Lung microvascular endothelial cell (primary cell): ENCODE data around the gene PHKG2. TPM values are rescaled to one million over a fixed set of nuclear protein-coding genes. Genes with fewer than 3 reads are reported as not detected.
"Not testable (repeated sequence)": the region's sequence is repeated elsewhere in the genome, so short reads cannot be mapped to it uniquely, and the experiment has no call there.

Experiments used
- DNase-seq, 2 donors: peaks; one replicate each; pipeline versions ENCODE4 v3.0.0 to v3.0.0-alpha.2; 2010; ENCODE audit warnings: low read depth in 2 of 2
- total RNA-seq: library from RNA; depleted of rRNA; stranded (reverse); fragments of >200 nt; gene quantifications from 2 replicates; pipeline ENCODE4 v1.2.1, GENCODE V29; 2014

PHKG2 gene
- total RNA-seq, result 8.9 and 10.7 TPM in 2 replicates

GRCh38 chr16:30747799-30748633 is at the start of gene PHKG2:
TSS of gene PHKG2 (plus strand) at chr16:30748425. CDS start at chr16:30748821, 396 bp downstream.
- DNase-seq, result peak; percentile 99

GRCh38 chr16:30698816-30699614 is 49.2 kb upstream of the PHKG2 start, which contains the start of gene SRCAP:
TSS of gene SRCAP (plus strand) at chr16:30699171. CDS start at chr16:30700825, 1,654 bp downstream.
- DNase-seq, result peak; percentile 85 to 87

- no peak for DNase-seq
These were observed 48.6 kb upstream of the PHKG2 start for GRCh38 chr16:30699615-30700099.

- peak in 1 of 2 donors; percentile 14 for DNase-seq
These were observed 47.7 kb upstream of the PHKG2 start for GRCh38 chr16:30700491-30700890.

- DNase-seq, result no peak
These were observed 47.3 kb upstream of the PHKG2 start for GRCh38 chr16:30700971-30701370.

- not testable (repeated sequence) for DNase-seq
These were observed 45.2 kb upstream of the PHKG2 start for GRCh38 chr16:30703071-30703470.

GRCh38 chr16:30703971-30704370 is 44.3 kb upstream of the PHKG2 start:
- DNase-seq, result no peak

GRCh38 chr16:30706046-30706445 is 42.2 kb upstream of the PHKG2 start:
- no peak for DNase-seq

GRCh38 chr16:30710971-30711370 is 37.3 kb upstream of the PHKG2 start:
- no peak for DNase-seq

- DNase-seq, result no peak
These were observed 36.5 kb upstream of the PHKG2 start for GRCh38 chr16:30711712-30712111.

- peak in 1 of 2 donors; percentile 35 for DNase-seq
These were observed 32.3 kb upstream of the PHKG2 start for GRCh38 chr16:30715750-30716445.

- DNase-seq, result no peak
These were observed 28.1 kb upstream of the PHKG2 start for GRCh38 chr16:30720086-30720485.

- DNase-seq, result no peak
These were observed 27.5 kb upstream of the PHKG2 start for GRCh38 chr16:30720694-30721093.

- no peak for DNase-seq
These were observed 27.1 kb upstream of the PHKG2 start for GRCh38 chr16:30721167-30721566.

GRCh38 chr16:30721606-30722005 is 26.6 kb upstream of the PHKG2 start:
- no peak for DNase-seq

- DNase-seq, result no peak
These were observed 25.8 kb upstream of the PHKG2 start for GRCh38 chr16:30722443-30722842.

- no peak for DNase-seq
These were observed 25.3 kb upstream of the PHKG2 start for GRCh38 chr16:30722916-30723315.

GRCh38 chr16:30723725-30724355 is 24.4 kb upstream of the PHKG2 start:
- no peak for DNase-seq

GRCh38 chr16:30724641-30725417 is 23.4 kb upstream of the PHKG2 start:
- DNase-seq, result no peak

GRCh38 chr16:30725418-30725792 is 22.8 kb upstream of the PHKG2 start:
- DNase-seq, result no peak
